T-helper 1 cell treated with Interleukin-12 subunit alpha and Interleukin-12 subunit beta and Interleukin-4 antibody, amounts not matched to agents 30 μg/mL and 1 μg/mL, for 36 hours (primary cell): ENCODE results near the gene SRD5A3.

Experiments
- H3K27ac Mint-ChIP-seq: one replicate; pipeline ENCODE4 v1.8.0; 2021; ENCODE audit warnings: mild to moderate bottlenecking, mixed read lengths
- H3K27me3 Mint-ChIP-seq: one replicate; pipeline ENCODE4 v1.8.0; 2021; ENCODE audit warnings: low read depth, mixed read lengths
- H3K36me3 Mint-ChIP-seq: one replicate; pipeline ENCODE4 v1.8.0; 2021; ENCODE audit warnings: low read depth, mixed read lengths
- H3K4me1 Mint-ChIP-seq: one replicate; pipeline ENCODE4 v1.8.0; 2021; ENCODE audit warnings: low read depth, mixed read lengths
- H3K4me3 Mint-ChIP-seq: one replicate; pipeline ENCODE4 v1.8.0; 2021; ENCODE audit warnings: mild to moderate bottlenecking, moderate library complexity, mixed read lengths
- H3K9me3 Mint-ChIP-seq: one replicate; pipeline ENCODE4 v1.8.0; 2021; ENCODE audit warnings: mixed read lengths

Gene SRD5A3

GRCh38 chr4:55345980-55346850, at the start of gene SRD5A3:
SRD5A3 (plus strand) TSS chr4:55346242; CDS start chr4:55346337, 95 bp downstream.
- H3K27me3 Mint-ChIP-seq = no peaks in the 10 kb centered on the region
- peak within 1 kb of the TSS; percentile 85 for H3K27ac Mint-ChIP-seq
- peaks cover 22% of the 10 kb centered on the region for H3K4me1 Mint-ChIP-seq
- no peaks in the 10 kb centered on the region for H3K36me3 Mint-ChIP-seq
- no peaks in the 10 kb centered on the region for H3K9me3 Mint-ChIP-seq
- peak within 1 kb of the TSS; percentile 88 for H3K4me3 Mint-ChIP-seq

DNA sequence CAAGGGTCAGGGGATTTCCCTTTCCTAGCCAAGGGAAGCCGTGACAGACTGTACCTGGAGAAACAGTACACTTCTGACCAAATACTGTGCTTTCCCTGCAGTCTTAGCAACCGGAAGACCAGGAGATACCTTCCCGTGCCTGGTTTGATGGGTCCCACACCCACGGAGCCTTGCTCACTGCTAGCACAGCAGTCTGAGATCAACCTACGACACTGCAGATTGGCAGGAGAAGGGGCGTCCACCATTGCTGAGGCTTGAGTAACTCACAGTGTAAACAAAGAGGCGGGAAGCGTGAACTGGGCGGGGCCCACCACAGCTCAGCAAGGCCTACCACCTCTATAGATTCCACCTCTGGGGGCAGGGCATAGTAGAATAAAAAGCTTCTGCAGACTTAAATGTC, 48.7 kb upstream of the SRD5A3 start:
- H3K27me3 Mint-ChIP-seq = no peaks in the 10 kb centered on the region
- H3K9me3 Mint-ChIP-seq = no peaks in the 10 kb centered on the region
- H3K4me3 Mint-ChIP-seq = no peak overlapping the region
- no peaks in the 10 kb centered on the region for H3K4me1 Mint-ChIP-seq
- H3K27ac Mint-ChIP-seq = no peak overlapping the region
- no peaks in the 10 kb centered on the region for H3K36me3 Mint-ChIP-seq

- no peak overlapping the region for H3K27ac Mint-ChIP-seq
- H3K9me3 Mint-ChIP-seq = no peaks in the 10 kb centered on the region
- no peaks in the 10 kb centered on the region for H3K27me3 Mint-ChIP-seq
- no peaks in the 10 kb centered on the region for H3K4me1 Mint-ChIP-seq
- no peaks in the 10 kb centered on the region for H3K36me3 Mint-ChIP-seq
- H3K4me3 Mint-ChIP-seq = no peak overlapping the region
Measured at GRCh38 chr4:55303760-55304165, 42.3 kb upstream of the SRD5A3 start.

DNA sequence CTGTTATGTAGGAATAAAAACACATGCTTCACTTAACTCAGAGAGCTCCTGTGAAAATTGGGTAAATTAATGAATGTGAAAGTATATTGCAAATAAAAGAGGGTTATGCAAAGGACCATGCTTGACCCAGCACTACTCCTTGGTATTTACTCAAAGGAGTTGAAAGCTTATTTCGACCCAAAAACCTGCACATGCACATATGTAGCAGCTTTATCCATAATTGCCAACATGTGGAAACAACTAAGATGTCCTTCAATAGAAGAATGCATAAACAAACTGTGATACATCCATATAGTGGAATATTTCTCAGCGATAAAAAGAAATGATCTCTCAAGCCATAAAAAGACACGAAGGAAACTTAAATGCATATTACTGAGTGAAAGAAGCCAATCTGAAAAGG, 41.7 kb upstream of the SRD5A3 start:
- no peaks in the 10 kb centered on the region for H3K36me3 Mint-ChIP-seq
- H3K27me3 Mint-ChIP-seq = no peaks in the 10 kb centered on the region
- H3K9me3 Mint-ChIP-seq = no peaks in the 10 kb centered on the region
- H3K4me3 Mint-ChIP-seq = no peak overlapping the region
- no peak overlapping the region for H3K27ac Mint-ChIP-seq
- no peaks in the 10 kb centered on the region for H3K4me1 Mint-ChIP-seq

- Mint-ChIP-seq H3K4me1 (no peaks in the 10 kb centered on the region), H3K27me3 (no peaks in the 10 kb centered on the region), H3K27ac (no peak overlapping the region), H3K4me3 (no peak overlapping the region), H3K36me3 (no peaks in the 10 kb centered on the region), H3K9me3 (no peaks in the 10 kb centered on the region)
Measured at GRCh38 chr4:55308071-55308470, 38.0 kb upstream of the SRD5A3 start.

GRCh38 chr4:55311792-55312488, 34.1 kb upstream of the SRD5A3 start:
- Mint-ChIP-seq H3K4me3 (no peak overlapping the region), H3K4me1 (no peaks in the 10 kb centered on the region), H3K36me3 (no peaks in the 10 kb centered on the region), H3K27me3 (no peaks in the 10 kb centered on the region), H3K9me3 (no peaks in the 10 kb centered on the region), H3K27ac (no peak overlapping the region)

DNA sequence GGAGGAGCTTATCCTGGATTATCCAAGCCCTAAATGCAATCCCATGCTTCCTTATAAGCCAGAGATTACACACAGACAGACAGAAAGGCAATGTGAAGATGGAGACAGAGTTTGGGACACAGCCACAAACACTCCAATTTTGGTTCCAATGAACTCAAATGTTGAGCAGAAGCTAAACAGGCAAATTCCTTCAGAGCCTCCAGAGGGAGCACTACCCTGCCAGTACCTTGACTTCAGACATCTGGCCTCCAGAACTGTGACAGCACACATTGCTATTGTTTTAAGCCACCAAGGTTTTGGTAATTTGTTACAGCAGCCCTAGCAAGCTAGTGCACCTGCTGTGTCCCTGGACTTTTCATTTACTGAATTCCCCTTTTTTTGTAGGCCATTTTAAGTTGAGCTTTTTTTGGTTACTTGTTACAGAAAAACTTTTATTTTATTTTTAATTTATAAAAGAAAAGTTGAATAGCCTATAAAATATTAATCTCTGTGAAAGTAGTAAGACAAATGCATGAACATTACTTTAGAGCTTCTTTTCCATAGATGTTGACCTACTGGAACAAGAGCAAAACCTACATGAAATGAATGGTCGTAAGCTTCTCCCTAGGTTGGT, 33.4 kb upstream of the SRD5A3 start:
- H3K36me3 Mint-ChIP-seq = peaks cover 2% of the 10 kb centered on the region
- no peak overlapping the region for H3K4me3 Mint-ChIP-seq
- H3K27ac Mint-ChIP-seq = no peak overlapping the region
- no peaks in the 10 kb centered on the region for H3K9me3 Mint-ChIP-seq
- H3K4me1 Mint-ChIP-seq = no peaks in the 10 kb centered on the region
- H3K27me3 Mint-ChIP-seq = peaks cover 3% of the 10 kb centered on the region

DNA sequence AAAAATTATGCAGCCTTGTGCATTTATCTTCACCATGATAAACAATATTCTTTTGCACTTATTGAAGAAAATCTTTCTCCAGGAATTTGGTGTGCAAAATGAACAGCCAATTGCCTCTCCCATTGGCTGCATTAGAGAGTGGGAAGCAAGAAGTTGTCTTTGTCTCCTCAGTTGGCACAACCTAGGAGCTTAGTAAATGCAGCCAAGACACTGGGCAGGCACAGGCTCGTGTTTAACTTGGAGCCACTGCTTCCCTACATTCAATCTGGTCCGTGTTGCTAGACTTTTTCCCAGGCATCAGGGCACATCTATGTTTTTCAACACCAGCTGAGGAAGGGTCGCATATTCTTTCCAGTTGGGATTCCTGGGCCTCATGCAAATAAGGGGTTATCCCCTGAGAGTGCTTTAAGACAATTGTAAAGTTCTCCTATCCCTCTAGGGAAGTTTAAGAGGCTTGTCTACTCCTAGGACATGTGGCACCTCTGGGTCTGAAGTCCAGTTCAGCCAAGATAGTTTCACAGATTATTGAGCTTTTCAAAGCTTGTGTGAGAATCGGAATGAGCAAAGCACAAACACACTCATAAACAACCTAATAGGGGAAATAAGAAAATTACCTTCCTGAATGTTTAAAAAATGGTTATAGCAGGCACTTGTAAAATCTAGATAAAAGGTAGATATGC, 31.8 kb upstream of the SRD5A3 start:
- H3K27me3 Mint-ChIP-seq = peaks cover 3% of the 10 kb centered on the region
- no peaks in the 10 kb centered on the region for H3K9me3 Mint-ChIP-seq
- H3K27ac Mint-ChIP-seq = no peak overlapping the region
- H3K36me3 Mint-ChIP-seq = peaks cover 2% of the 10 kb centered on the region
- H3K4me3 Mint-ChIP-seq = no peak overlapping the region
- H3K4me1 Mint-ChIP-seq = peaks cover 7% of the 10 kb centered on the region

DNA sequence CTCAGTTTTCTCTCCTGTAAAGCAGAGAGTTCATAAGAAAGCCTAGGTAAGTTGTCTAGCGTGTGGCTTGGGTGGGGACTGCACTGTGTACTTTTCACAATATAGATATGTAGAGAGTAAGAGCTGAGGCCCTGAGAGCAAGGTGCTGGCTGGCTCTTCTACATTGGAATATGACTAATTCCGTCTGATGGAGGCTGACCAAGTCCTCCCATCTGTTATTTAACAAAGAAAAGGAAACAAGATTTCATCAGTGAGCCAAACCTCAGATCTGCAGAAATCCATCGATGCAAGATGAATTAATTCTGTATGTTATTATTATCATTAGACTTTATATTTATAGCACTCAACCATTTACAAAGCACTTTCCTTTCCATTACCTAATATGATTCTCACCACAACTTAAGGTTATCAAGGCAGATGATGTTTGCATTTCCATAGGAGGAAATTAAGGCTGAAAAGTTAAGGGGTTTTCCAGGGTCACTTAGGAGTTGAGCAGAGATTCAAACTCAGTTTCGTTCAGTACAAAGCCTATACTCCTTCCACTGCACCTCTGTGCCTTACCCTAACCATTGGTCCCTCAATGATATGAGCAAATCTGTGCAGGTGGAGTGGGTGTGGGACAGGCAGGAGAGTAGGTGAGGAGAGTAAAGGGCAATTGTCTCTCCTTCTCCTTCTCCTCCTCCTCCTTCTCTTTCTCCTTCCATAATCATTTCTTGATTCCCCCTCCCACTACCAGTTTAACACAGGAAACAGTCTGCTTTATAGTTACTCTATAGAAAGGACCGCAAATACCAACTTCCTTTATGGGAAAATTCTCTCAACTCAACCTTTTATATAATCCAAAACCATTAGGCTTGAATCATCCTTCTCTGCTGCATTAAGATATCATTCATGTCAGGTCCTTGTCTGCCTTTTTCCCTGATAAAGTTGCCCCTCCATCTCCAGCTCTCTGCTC, 27.6 kb upstream of the SRD5A3 start:
- Mint-ChIP-seq H3K27ac (no peak overlapping the region), H3K4me3 (no peak overlapping the region), H3K9me3 (no peaks in the 10 kb centered on the region)

DNA sequence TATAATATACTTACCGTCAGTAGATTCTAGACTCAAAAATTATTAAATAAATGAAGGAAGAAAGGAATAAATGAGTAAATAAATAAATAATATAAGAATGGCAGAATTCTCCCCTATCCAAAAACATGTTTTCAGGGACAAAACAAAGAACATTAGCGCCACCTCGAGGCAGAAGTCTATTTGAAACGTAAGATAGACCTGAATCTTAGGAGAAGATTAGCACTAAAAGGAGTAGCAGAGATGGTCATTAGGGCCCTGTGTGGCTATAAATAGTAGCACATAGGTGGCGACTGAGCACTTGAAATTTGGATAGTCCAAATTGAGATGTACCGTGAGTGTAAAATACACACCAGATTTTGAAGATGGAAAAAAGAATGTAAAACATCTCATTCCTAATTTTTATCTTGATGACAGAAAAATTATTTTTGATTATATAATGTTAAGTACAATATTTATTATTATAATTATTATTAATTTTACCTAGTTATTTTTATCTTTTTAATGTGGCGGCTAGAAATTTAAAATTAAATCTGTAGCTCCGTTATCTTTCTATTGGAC, 24.3 kb upstream of the SRD5A3 start:
- Mint-ChIP-seq H3K27ac (no peak overlapping the region), H3K4me3 (no peak overlapping the region), H3K4me1 (peaks cover 12% of the 10 kb centered on the region), H3K36me3 (peaks cover 2% of the 10 kb centered on the region), H3K27me3 (peaks cover 3% of the 10 kb centered on the region), H3K9me3 (no peaks in the 10 kb centered on the region)

More for the DNA sequence above, 27.6 kb upstream of the SRD5A3 start:
- Mint-ChIP-seq H3K4me1 (peaks cover 10% of the 10 kb centered on the region), H3K27me3 (peaks cover 3% of the 10 kb centered on the region), H3K36me3 (peaks cover 2% of the 10 kb centered on the region)

DNA sequence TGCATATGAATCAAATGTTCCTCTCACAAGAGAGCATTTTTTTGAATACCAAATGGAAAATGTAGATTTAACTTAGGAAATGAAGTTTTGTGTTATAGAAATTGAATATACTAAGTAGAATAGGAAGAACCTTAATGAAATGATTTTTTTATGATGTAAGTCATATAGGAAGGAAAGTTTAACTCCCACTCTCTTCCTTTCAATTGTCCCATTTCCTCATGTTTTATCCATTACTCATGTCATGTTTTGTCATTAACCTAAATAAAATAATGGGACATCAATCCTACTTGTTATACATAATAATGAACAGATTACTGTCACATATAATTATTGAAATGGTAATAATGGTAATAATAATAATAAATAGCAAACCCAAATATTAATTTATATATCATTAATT, 22.7 kb upstream of the SRD5A3 start:
- no peak overlapping the region for H3K4me3 Mint-ChIP-seq

DNA sequence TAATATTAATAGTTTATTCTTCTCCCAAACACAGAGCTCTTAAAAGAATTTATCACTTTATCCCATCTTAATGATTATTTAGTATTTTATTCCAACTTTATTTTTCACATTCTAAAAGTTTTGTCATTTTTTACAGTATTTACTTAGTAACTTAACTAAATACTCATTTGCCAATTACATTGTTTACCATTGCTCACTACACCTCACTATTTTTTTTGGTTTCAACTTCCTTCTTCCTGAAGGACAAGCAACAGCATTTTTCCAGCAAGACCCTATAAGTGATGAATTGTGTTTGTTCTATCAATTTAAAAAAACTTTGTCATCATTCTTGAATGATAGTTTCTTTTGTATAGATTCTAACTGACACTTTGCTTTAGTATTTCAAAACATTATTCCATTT, 19.4 kb upstream of the SRD5A3 start:
- Mint-ChIP-seq H3K36me3 (no peaks in the 10 kb centered on the region), H3K4me1 (peaks cover 4% of the 10 kb centered on the region), H3K9me3 (peaks cover 12% of the 10 kb centered on the region), H3K27me3 (no peaks in the 10 kb centered on the region), H3K4me3 (no peak overlapping the region), H3K27ac (no peak overlapping the region)

More for the DNA sequence above, 22.7 kb upstream of the SRD5A3 start:
- Mint-ChIP-seq H3K27me3 (no peaks in the 10 kb centered on the region), H3K9me3 (no peaks in the 10 kb centered on the region), H3K36me3 (no peaks in the 10 kb centered on the region), H3K4me1 (peaks cover 12% of the 10 kb centered on the region), H3K27ac (no peak overlapping the region)

DNA sequence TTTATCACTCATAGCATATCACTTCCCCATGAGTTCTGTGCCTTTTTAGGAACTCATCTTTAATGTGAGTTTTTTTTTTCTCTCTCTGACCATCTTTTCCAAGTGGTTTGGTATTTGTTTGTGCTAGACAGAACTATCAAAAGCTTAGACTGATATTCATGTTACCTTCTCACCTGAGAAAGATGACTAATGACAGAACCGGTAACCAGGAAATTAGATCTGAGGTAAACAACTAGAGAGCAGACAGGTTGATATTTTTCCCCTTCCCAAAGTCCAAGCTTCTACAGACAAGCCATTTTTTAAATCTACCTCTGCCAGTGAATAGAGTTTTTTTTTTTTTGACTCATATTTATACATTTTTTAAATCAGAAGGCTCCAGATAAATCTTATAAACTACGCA, 17.0 kb upstream of the SRD5A3 start:
- Mint-ChIP-seq H3K9me3 (peaks cover 12% of the 10 kb centered on the region), H3K4me3 (no peak overlapping the region), H3K27ac (no peak overlapping the region), H3K4me1 (peaks cover 4% of the 10 kb centered on the region), H3K36me3 (no peaks in the 10 kb centered on the region), H3K27me3 (no peaks in the 10 kb centered on the region)
